Activated T-helper 2 cell treated with anti-CD3 and anti-CD28 coated beads, Interferon-gamma antibody, Interleukin-2, Interleukin-4, amounts not matched to agents 10 μg/mL and 5 μg/mL and 100 μg/mL, durations not matched to agents 14 hours and 24 hours and 36 hours (primary cell): ENCODE results near the gene UGT1A6. TPM values are rescaled to one million over a fixed set of nuclear protein-coding genes. Genes with fewer than 3 reads are reported as not detected.

Experiments used
- DNase-seq: peaks from one replicate; pipeline ENCODE4 v3.0.0; 2021; ENCODE audit warnings: low spot score
- H3K27ac Mint-ChIP-seq: one replicate; pipeline ENCODE4 v1.8.0; 2021; ENCODE audit warnings: mixed read lengths
- H3K27me3 Mint-ChIP-seq: one replicate; pipeline ENCODE4 v1.8.0; 2021; ENCODE audit warnings: low read depth, mixed read lengths
- H3K36me3 Mint-ChIP-seq: one replicate; pipeline ENCODE4 v1.8.0; 2021; ENCODE audit warnings: low read depth, mixed read lengths
- H3K4me1 Mint-ChIP-seq: one replicate; pipeline ENCODE4 v1.8.0; 2021; ENCODE audit warnings: low read depth, mixed read lengths
- H3K4me3 Mint-ChIP-seq: one replicate; pipeline ENCODE4 v1.8.0; 2021; ENCODE audit warnings: low read depth, mild to moderate bottlenecking, moderate library complexity, mixed read lengths
- H3K9me3 Mint-ChIP-seq: one replicate; pipeline ENCODE4 v1.8.0; 2021; ENCODE audit warnings: mixed read lengths
- intact Hi-C: fragments of 100-400 bp; cut with micrococcal nuclease; formaldehyde crosslinking; loops from one replicate; pipeline ENCODE4 v1.15.1; 2023
- total RNA-seq: library from RNA; stranded (reverse); gene quantifications from 2 replicates; pipeline ENCODE4 v1.2.3, GENCODE V29; 2022

The UGT1A6 gene
- total RNA-seq, 1 donor from 2014 or later, result not detected

DNA sequence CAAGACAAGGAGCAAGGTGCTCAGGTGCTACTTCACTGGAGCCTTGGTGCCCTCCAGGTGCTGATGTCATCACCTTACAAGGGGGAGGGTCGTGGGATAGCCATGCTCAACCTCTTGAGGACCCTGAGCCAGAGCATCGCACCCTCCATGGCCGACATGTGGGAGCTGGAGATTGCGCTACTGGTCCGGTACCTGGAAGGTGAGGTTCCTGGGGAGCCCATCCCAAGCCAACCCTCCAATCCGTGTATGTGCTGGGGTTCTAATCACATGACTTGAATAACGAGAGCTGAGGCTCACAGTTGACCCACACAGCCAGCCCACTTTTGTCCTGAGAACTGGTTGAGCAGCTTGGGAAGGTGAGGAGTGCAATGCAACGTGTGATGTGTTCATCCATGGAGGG lies 111.3 kb downstream of the UGT1A6 start:
- Mint-ChIP-seq H3K27me3 (no peaks in the 10 kb centered on the region), H3K4me1 (no peaks in the 10 kb centered on the region), H3K9me3 (no peaks in the 10 kb centered on the region), H3K36me3 (no peaks in the 10 kb centered on the region), H3K27ac (no peak overlapping the region), H3K4me3 (no peak overlapping the region)
- intact Hi-C loops, result no loop called here
- DNase-seq, result no peak

DNA sequence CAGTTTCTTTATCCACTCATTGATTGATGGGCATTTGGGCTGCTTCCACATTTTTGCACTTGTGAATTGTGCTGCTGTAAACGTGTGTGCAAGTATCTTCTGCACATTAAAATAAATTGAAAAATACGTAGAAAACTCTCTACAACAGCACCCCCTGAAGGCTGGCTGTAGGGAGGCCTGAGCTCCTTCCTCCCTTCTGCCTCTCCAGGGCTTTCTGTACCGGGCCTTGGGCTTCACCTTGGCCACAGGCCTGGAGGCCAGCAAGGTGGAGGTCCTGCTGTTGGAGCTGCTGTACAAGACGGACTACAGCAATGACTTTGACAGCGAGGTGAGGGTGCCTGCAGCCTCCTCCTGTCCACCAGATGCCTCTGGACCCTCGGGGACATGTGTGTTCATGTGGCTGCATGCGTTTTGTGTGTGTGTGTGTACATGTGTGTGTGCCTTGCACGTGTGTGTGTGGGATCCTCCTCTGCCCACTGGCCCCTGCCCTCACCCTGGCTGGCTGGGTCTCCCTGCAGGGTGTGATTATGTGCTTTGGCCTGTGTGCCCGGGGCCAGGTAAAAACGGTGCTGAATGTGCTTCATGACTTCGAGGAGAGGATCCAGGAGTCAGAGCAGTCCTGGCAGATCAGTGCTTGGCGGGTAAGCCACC lies 114.7 kb downstream of the UGT1A6 start:
- H3K4me3 Mint-ChIP-seq, result no peak overlapping the region
- DNase-seq, result no peak
- no peak overlapping the region for H3K27ac Mint-ChIP-seq
- intact Hi-C loops, result no loop called here
- H3K9me3 Mint-ChIP-seq, result no peaks in the 10 kb centered on the region
- H3K27me3 Mint-ChIP-seq, result peaks cover 5% of the 10 kb centered on the region
- no peaks in the 10 kb centered on the region for H3K4me1 Mint-ChIP-seq
- H3K36me3 Mint-ChIP-seq, result no peaks in the 10 kb centered on the region

DNA sequence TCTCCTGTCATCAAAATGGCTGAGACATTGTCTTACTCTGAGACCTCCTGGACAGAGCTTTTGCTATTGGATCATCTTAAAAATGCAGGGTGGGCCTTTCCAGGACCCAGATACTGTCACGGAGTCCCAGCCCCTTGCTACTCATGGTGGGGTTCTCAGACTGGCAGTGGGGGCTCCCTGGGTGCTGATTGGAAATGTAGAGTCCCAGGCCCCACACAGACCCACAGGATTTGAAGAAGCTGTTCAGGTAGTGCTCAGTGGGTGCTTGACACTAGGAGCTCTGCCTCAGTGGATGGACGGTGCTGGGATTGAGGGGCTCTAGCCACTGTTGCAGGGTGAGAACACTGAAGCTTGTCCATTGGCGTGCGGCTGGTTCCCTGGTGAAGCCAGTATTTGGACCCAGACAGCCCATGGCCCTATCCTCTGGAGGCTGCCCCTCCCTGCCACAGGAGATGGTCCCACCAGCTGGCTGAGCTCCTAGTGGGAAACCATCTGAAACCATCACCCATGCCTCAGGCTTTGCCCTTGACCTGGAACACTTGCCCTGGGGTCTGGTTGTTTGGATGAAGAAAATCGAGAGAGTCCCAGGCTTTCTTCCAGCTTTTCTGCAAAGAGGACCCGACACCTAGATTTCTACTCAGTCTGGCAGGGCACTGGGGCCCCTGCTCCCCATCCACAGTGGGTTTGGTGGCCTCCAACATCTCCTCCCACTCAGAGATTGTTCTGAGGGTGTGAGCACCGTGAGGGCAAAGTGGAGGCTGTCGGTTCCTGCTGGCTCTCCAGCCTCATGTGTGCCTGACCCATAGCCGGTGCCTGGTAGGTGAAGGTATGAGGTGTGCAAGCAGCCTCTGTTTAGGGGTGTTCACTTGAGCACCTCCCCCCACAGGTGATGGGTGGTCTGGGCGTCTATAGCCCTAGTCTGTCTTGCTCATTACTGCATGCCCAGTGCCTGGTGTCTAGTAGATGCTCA lies 115.6 kb downstream of the UGT1A6 start:
- Mint-ChIP-seq H3K27ac (no peak overlapping the region), H3K4me3 (no peak overlapping the region), H3K27me3 (peaks cover 5% of the 10 kb centered on the region), H3K36me3 (no peaks in the 10 kb centered on the region), H3K9me3 (no peaks in the 10 kb centered on the region), H3K4me1 (no peaks in the 10 kb centered on the region)
- no peak for DNase-seq
- intact Hi-C loops, result no loop called here

DNA sequence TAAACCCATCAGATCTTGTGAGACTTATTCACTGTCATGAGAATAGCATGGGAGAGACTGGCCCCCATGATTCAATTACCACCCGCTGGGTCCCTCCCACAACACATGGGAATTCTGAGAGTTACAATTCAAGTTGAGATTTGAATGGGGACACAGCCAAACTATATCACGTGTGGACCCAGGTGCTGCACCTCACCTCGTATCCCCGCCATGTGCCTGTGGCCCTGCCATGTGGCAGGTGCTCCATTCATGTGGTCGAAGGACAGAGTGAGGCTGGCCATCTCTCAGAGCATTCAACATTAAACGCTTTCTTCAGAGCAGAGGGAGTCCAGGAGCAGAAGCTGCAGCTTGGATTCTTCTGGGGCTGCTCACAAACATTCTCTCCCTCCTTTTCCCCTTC lies 117.7 kb downstream of the UGT1A6 start:
- Mint-ChIP-seq H3K27me3 (peaks cover 14% of the 10 kb centered on the region), H3K9me3 (no peaks in the 10 kb centered on the region), H3K36me3 (no peaks in the 10 kb centered on the region), H3K4me3 (no peak overlapping the region), H3K4me1 (no peaks in the 10 kb centered on the region), H3K27ac (no peak overlapping the region)
- intact Hi-C loops, result no loop called here
- no peak for DNase-seq

- intact Hi-C loops, result no loop called here
- Mint-ChIP-seq H3K36me3 (no peaks in the 10 kb centered on the region), H3K4me1 (no peaks in the 10 kb centered on the region), H3K9me3 (no peaks in the 10 kb centered on the region), H3K27ac (no peak overlapping the region), H3K4me3 (no peak overlapping the region), H3K27me3 (peaks cover 16% of the 10 kb centered on the region)
- no peak for DNase-seq
Observed at GRCh38 chr2:233811087-233811486, 118.4 kb downstream of the UGT1A6 start.

- Mint-ChIP-seq H3K4me1 (no peaks in the 10 kb centered on the region), H3K9me3 (no peaks in the 10 kb centered on the region), H3K27ac (no peak overlapping the region), H3K36me3 (no peaks in the 10 kb centered on the region), H3K4me3 (no peak overlapping the region), H3K27me3 (peaks cover 16% of the 10 kb centered on the region)
- intact Hi-C loops, result no loop called here
- no peak for DNase-seq
Observed at GRCh38 chr2:233811732-233812131, 119.0 kb downstream of the UGT1A6 start.

GRCh38 chr2:233813236-233814055 lies 120.8 kb downstream of the UGT1A6 start:
- no peaks in the 10 kb centered on the region for H3K9me3 Mint-ChIP-seq
- intact Hi-C loops, result no loop called here
- no peak overlapping the region for H3K4me3 Mint-ChIP-seq
- H3K4me1 Mint-ChIP-seq, result no peaks in the 10 kb centered on the region
- DNase-seq, result no peak
- H3K36me3 Mint-ChIP-seq, result no peaks in the 10 kb centered on the region
- no peak overlapping the region for H3K27ac Mint-ChIP-seq
- H3K27me3 Mint-ChIP-seq, result peaks cover 16% of the 10 kb centered on the region

DNA sequence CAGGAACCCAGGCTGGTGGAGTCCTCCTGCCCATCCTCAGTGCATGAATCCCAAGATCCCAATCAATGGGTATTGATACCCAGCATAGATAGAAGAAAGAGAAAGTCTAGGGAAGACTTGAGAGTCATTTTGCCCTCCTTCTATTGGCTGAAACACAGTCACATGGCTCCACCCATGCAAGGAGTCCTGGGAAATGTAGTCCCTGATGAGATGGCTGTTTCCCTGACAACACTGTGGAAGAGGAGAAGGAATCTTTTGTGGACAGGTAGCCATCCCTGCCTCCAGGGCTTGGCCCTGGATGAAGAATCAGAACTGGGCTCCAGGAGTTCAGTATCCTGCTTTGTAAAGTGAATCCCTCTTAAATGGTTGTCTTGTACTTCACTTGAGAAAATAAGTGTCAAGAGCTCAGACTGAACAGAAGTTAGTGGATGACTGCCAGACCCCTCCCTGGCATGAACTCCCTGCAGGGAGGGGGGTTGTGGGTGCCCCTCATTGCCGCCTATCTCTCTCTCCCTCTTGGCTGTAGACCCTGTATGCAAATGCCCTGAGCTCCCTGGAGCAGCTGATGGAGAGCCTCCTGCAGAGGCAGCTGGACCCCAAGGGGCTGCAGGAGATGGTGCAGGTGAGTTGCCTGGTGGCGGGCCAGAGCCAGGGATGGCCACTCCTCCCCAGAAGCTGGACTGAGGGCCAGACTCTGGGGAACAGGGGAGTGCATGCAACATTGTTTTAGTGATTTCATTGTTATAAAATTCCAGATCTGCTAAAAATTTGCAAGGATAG lies 121.6 kb downstream of the UGT1A6 start:
- Mint-ChIP-seq H3K4me3 (no peak overlapping the region), H3K9me3 (no peaks in the 10 kb centered on the region), H3K27me3 (peaks cover 16% of the 10 kb centered on the region), H3K4me1 (no peaks in the 10 kb centered on the region), H3K36me3 (no peaks in the 10 kb centered on the region), H3K27ac (no peak overlapping the region)
- intact Hi-C loops, result no loop called here
- no peak for DNase-seq

GRCh38 chr2:233815861-233816260 lies 123.2 kb downstream of the UGT1A6 start:
- intact Hi-C loops, result no loop called here
- no peaks in the 10 kb centered on the region for H3K36me3 Mint-ChIP-seq
- peaks cover 14% of the 10 kb centered on the region for H3K27me3 Mint-ChIP-seq
- H3K4me1 Mint-ChIP-seq, result no peaks in the 10 kb centered on the region
- H3K4me3 Mint-ChIP-seq, result no peak overlapping the region
- H3K9me3 Mint-ChIP-seq, result no peaks in the 10 kb centered on the region
- H3K27ac Mint-ChIP-seq, result no peak overlapping the region
- no peak for DNase-seq

GRCh38 chr2:233816334-233816733 lies 123.6 kb downstream of the UGT1A6 start:
- Mint-ChIP-seq H3K27me3 (peaks cover 14% of the 10 kb centered on the region), H3K9me3 (no peaks in the 10 kb centered on the region), H3K4me1 (no peaks in the 10 kb centered on the region), H3K36me3 (no peaks in the 10 kb centered on the region), H3K27ac (no peak overlapping the region), H3K4me3 (no peak overlapping the region)
- no peak for DNase-seq
- intact Hi-C loops, result no loop called here

DNA sequence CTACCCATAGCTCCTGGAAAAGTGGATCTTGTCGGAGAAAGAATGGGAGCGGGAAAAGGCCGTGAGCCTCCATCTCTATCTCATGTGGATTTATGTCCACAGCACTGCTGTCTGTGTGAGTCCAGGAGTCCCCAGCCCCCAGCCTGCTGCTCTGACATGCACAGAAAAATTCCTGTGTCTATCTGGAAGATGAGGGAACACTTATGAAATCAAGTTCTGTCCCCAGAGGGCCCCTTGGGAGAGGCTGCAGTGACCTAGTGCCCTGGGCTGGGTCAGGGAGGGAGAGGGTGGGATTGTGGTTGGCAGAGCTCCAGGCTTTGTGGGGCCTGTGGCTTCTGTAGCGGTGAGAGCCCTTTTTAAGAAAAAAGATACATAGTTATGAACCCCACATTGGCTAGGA lies 124.1 kb downstream of the UGT1A6 start:
- Mint-ChIP-seq H3K4me3 (no peak overlapping the region), H3K36me3 (no peaks in the 10 kb centered on the region), H3K27me3 (peaks cover 14% of the 10 kb centered on the region), H3K9me3 (no peaks in the 10 kb centered on the region), H3K27ac (no peak overlapping the region), H3K4me1 (no peaks in the 10 kb centered on the region)
- DNase-seq, result no peak
- intact Hi-C loops, result no loop called here

GRCh38 chr2:233817361-233817911 lies 124.7 kb downstream of the UGT1A6 start:
- Mint-ChIP-seq H3K4me3 (no peak overlapping the region), H3K27ac (no peak overlapping the region), H3K36me3 (no peaks in the 10 kb centered on the region), H3K27me3 (peaks cover 11% of the 10 kb centered on the region), H3K4me1 (no peaks in the 10 kb centered on the region), H3K9me3 (no peaks in the 10 kb centered on the region)
- intact Hi-C loops, result no loop called here
- no peak for DNase-seq
